ENCODE data around the gene RNF149.
"Not testable (repeated sequence)": the region's sequence is repeated elsewhere in the genome, so short reads cannot be mapped to it uniquely, and the experiment has no call there.

The RNF149 gene

DNA sequence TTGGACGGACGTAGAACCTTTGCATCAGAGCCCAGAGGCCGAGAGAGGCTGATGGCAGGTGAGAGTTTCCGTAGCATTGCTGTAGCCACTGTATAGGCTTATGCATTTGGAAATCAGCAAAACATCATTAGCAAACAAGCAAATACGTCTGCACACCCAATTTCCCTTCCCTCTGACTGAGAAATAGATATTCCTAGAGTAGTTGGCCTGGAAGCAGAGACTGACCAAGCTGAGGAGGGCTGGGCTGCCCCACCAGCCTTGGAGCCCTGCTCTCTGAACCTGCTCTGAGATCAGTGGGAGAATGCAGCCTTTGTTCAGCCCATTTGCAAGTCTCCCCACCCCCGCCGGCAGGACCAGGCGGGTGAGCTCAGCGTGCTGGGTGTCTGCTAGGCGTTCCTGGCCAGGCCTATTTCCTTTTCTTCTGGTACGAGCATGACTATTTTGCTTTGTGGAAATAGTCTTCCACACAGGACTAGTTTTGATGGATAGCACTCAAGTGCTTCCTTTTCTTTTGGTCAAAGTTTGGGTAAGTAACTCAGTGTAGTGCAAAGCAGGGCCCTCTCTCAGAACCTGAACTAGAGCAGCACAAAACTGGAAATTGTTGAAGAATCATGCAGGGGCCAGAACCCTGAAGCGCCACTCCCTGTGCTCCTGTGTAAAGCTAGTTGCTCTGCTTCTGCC is 21.9 kb upstream of the RNF149 start:
- DNase-seq: peak; percentile 15

DNA sequence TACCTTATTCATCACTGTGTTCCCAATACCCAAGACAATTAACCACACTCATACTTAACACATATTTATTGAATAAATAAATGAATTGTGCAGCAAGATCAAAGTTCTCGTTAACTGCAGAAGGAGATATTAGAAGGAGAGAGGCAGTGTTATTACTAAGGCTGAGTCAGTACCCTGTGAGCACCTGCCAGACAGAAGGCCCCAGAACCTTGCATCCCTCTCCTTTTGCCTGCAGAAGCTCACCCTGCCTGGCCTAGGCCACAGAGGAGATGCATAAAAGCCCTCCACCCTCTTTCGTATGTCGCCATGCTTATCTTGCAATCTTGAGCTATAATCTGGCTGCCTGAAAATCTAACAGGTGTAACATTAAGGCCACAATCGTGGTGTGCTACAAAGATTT is 20.5 kb upstream of the RNF149 start:
- no peak for DNase-seq

DNA sequence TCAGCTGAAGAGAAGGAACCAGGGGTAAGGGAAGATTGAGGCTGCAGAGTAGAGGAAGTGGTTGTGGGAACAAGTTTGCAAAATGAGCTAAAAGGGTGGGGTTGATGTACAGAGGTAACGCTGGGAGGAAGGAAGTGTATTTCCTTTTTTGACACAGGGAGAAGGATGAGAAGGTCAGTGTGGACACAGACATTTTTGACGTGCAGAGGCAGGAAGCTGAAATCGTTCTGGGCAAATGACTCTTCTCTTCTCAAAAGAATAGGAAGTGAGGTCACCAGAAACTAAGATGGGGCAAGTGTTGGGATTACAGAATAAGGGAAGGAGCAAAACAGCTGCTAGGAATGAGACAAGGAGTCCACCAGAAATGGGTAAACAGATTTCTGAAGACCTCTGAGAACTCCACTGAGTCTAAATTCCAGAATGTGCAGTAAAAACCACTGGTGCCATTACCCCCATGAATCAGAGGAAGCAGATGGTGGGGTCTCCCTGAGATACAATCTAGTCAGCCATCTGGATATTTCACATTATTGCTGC is 20.0 kb upstream of the RNF149 start:
- peak; percentile 85 for DNase-seq

DNA sequence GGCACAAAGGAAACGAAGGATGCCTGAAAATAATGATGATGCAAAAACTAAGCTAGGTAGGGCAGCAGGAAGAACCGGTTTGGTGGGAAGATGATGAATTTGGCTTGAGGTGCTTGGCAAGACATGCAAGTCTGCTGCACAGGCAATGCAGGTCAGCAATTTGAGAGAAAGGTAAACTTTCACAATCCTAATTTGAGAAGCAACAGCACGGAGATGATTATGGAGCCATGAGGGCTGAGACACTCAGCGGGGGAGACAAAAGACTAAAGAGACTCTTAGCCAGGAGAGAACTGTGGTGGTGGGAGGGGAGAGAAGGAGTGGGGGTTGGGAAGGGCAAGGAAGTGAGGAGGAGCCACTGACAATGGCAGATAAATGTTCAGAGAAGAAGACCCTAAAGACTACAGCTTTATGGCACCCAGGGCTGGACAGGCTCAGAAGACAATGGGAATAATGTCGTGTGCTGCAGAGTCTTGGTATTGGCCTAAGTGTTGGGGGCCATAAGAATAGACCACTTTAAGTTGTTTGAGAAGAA is 19.4 kb upstream of the RNF149 start:
- no peak for DNase-seq

DNA sequence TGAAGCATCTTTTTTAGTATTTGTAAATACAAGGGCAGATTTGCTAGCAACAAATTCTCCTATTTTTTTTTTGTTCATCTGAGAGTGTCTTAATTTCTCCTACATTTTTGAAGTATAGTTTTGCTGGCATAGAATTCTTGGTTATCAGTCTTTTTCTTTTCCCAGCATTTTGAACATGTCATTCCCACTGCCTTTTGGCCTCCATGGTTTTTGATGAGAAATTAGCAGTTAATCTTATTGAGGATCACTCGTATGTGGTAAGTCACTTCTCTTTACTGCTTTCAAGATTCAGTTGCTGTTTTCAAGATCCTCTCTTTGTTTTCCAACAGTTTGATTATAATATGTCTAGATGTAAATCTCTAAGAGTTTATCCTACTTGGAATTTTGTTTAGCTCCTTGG is 16.9 kb upstream of the RNF149 start:
- no peak for DNase-seq

DNA sequence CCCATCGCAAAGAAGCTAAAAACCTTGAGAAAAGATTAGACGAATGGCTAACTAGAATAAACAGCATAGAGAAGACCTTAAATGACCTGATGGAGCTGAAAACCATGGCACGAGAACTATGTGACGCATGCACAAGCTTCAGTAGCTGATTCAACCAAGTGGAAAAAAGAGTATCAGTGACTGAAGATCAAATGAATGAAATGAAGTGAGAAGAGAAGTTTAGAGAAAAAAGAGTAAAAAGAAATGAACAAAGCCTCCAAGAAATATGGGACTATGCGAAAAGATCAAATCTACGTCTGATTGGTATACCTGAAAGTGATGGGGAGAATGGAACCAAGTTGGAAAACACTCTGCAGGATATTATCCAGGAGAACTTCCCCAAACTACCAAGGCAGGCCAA is 8.1 kb upstream of the RNF149 start:
- DNase-seq: not testable (repeated sequence)

DNA sequence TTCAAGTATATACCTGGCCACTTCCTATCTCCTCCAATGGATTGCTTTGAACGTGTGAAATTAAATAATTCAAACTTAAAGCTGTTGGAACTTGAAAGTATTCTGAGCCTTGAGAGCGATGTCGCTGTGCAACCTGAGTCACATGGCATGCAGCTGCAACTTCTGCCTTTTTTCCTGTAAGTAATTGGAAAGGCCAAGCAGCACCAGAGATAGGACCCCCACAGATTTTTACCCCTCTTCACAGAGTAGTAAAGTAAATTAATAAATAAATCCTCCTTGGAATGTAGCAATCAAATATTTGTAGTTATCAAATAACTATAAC is 3.2 kb upstream of the RNF149 start:
- DNase-seq: no peak

DNA sequence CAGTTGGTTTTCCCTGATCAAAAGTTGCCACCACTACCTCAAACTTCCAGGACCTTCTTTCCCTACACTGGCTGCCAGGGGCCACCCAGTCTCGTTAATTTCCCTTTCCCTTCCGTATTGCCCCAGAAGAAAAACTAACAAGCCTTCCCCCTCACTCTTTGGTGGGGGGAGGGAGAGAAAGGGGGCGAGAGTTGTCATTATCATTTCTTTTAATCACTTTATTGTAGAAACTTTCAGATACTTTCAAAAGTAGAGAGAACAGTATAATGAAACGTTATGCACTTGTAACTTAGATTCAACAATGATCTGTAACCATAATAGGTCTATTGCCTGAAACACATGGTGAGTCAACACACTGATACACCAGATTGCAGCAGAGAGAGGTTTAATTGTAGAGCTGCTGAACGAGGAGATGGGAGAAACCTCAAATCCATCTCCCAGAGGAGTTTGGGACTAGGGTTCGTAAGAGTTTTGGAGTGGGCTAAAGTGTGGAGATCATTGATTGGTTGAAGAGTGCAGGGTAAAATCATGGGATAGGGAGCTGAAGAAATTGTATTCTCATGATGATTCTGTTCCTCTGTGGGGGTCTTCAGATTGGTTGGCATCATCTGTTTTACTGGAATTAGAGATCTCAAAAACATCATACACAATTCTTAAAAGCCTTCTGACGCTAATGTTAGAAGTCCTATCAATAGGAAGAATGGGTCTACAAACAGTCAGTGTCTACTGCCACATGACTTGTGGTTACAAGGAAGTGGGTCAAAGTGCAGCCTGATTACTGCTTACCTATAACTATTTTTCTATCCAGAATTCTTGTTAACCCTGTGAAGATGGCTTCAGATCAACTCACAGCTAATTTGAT is 2.6 kb upstream of the RNF149 start:
- no peak for DNase-seq

DNA sequence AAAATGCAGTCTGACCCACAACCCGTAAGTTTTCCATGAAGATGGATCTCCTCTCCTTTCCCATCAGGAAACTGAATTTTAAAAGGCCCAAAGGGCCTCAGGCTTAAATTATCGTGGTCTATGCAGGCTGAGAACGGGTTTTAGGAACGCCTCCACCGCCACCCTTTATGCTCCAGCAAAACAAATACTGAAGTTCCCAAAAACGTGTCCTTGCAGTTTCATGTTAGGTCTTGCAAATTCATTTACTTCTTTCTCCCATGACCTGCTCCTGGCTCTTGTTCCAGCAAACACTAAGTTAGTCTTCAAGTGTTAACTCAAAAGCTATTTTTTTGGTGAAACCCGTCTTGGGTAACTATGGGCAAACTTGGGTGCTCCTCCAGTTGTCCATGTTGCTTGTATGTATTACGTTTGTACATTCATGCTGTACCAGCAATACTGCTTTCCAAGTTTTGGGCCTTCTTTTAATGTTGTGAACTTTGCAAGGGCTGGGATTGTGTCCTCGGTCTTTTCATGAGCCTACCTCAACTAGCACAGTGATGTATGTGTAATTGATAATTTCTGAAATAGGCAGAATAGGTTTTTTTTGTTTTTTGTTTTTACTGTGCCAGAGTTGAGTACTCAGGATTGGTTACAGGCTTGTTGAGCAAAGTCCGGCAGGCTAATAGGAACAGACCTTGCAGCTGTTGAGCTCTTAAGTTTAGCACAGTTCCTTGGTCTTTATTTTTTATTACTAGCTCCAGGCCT is 1.8 kb upstream of the RNF149 start:
- DNase-seq: no peak

DNA sequence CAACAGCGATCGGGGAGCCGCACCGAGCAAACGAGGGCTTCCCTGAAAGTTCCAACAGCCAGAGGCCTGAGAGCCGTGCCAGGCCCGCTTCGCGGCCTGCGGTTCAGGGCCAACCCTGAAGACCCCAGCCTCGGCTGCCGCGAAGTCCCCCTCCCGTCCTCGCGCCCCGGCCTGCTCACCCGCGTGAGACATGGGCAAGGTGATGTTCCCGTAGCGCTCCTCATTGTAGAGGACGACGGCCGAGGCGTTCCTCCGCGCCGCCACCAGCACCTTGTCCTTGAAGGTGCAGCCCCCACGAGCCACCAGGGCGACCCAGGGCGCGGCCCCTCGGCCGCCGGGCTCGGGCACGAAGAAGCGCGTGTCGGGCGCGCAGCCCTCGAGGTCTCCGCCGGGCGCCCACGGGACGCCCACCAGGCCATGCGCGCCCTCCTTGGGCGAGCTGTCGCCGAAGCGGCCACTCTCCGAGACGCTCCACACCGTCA is 510 bp downstream of the RNF149 start:
- DNase-seq: peak; percentile 42

DNA sequence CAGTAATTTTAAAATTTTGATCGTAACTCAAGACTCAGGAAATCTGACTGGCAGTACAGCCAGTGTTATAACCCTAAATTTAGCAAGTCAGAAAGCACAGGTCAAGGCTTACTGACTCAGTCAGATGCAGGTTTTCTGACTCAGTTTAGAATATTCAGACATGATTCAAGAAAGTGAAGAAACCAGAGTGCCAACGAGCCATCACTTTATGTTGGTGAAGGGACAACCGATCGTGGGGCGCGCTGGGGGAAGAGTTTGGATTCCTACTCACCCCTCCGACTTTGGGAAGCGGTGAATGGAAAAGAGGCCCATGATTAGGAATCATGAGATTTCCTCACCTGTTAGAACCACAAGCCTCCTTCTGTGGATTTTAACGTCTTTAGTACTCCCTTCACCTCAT is 998 bp downstream of the RNF149 start:
- DNase-seq: peak; percentile 60

DNA sequence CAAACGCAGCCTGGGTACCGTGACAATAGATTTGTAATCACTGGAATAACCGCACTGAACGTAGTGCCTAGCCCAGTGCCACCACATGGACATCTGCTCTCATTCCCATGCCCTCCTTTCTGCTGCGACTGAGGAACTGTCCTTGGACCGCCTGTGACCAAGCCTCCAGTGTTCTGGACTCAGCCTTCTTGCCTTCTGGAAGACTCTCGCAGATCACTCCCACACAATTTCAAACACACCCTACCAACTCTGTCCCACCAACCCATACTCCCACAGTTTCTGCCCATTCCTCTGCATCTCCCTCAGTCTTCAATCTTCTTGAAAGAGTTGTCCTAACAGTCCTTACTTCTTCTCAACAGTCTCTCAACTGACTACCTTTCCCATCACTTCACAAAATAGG is 2.1 kb downstream of the RNF149 start:
- peak; percentile 40 for DNase-seq

DNA sequence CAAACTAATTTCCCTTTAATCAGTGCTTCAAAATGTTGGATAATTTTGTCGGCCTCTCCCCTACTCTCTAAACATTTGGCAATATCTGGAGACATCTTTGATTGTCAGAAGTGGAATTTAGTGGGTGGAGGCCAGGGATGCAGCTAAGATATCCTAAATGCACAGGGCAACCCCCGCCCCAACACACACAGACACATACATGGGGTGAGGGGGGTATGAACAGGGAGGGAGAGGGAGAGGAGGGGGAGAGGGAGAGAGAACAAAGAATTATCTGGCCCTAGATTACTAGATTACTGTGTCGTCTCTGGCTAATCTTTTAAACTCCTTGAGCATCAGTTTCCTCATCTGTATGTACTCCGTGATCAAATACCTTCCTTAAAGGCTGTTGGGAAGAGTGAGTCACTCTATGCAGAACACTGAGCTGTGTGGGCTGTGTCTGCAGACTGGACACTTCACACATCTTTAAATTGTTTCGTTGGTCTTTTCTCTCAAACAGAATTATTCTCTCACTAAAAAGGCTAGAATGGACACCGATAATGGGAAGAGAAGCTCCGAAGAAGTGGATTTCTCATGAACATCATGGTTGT is 2.9 kb downstream of the RNF149 start:
- DNase-seq: peak; percentile 43

DNA sequence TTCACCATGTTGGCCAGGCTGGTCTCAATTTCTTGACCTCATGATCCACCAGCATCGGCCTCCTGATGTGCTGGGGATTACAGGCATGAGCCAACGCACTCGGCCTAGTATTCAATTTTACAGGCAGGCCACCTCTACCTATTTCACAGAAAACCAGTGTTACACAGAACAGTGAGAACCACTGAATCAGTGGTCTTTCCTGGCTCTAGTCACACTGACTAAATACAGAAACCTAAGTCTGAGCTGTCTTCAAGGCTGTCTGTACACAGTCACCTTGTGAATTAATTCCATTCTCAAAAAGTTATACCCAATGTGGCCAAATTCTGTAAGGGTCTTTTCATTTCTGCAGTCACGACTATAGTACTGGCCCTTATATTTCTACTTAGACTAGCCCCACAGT is 3.5 kb downstream of the RNF149 start:
- peak; percentile 58 for DNase-seq

DNA sequence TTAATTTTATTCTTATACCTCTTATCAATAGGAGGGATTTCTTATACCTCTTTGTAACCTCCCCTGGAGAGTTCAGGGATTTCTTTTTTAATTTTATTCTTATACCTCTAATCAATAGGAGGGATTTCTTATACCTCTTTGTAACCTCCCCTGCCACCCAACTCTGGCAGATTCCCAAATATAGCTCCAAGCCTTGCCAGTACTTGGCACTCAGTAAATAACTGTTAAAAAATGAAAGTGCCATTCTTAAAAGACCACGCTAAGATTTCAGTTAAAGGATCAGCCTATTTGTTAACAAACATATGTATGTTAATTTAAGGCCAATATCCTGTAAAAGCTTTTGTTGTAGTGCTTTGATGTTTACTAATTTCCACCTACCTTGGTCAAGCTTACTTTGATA is 4.8 kb downstream of the RNF149 start:
- no peak for DNase-seq

DNA sequence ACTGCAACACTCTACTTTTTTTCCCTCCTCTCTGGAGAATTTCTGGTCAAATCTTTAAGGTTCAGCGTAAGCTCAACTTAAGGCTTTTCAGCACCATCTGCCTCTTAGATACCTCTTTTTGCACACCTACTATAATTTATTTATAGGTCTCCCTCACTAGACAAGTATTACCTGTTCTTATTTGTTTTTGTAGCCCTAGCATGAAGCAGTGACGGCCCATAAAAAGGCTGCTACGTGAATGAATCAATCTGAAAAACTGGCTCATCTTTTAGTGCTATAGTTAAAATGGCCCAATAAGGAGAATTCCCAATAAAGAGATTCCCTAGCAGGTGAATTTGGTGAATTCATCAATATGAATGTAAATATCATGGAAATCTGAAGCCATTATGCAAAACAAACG is 6.5 kb downstream of the RNF149 start:
- no peak for DNase-seq

DNA sequence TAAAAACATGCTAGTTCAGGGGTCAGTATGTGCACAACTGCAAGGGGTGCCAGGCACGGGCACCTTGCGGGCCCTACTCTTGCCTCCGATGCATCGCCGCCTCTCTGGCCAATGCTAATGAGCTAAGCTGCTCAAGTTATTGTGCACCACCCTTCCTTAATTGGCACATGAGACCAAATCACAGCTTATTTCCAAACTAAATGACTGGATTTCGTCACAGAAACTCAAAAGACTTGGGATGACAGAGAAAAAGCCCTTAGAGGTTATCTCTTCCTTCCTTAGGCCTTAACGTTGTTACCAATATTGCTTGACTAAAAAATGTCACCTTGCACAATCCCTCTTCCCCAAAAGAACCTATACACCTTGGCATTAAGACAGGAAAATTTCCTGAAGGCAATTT is 7.7 kb downstream of the RNF149 start:
- no peak for DNase-seq

DNA sequence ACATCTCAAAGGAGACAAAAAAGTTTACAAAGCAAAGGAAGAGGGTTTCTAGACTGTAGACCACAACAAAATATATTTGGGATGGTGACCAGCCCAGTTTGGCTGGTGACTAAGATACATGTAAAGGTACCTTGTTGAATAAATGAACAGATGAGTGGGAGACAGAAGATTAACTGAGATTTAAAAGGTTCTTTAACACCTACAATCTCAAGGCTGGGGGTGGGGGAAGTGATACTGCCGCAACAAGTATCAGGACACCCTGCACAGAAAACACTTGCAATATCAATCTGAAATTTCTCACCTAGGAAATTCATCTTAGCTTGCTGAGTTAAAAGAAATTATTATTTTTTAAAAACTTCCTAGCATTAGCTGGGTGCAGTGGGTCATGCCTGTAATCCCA is 8.3 kb downstream of the RNF149 start:
- DNase-seq: no peak

DNA sequence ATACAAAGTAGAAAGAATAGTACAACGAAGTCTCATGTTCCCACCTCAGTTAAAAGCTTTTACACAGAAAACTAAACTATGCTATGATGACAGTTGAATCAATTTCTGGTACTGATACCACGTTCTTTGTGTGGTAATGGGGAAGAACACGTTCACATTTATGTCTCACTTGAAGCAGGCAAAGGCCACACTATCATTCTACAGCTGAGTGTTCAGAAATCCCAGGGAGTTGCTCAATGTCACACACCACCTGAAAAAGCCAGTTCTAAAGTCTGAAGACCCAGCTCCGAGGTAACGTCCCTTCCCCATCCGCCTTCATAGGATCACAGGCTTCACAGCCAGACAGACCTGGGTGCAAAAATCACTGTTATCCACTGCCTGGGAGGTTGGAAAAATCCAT is 8.9 kb downstream of the RNF149 start:
- DNase-seq: no peak

DNA sequence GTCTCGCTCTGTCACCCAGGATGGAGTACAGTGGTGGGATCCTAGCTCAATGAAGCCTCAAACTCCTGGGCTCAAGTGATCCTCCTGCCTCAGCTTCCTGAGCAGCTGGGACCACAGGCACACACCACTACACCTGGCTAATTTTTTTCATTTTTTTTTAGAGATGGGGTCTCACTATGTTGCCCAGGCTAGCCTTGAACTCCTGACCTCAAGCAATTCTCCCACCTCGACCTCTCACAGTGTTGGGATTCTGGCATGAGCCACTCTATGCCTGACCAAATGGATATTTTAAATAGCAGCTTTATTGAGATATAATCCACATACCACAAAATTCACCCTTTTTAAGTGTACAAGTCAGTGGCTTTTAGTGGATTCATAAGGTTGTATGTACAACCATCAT is 11.1 kb downstream of the RNF149 start:
- no peak for DNase-seq

DNA sequence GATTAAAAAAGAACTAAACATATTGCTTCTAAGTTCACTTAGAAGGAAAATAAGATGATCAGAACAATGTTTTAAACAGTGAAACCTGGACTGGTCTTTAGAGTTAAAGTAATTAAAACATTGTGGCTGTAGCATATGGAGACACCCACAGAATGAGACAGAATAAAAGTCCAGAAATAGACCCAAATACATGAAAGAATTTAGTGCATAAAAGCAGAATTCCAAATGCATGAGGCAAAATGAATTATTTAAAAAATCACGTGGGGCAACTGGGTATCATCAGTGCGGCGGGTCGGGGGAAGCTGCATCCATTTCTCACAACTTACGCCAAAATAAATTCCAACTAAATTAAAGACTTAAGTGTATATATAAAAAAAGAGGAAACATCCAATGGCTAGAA is 12.1 kb downstream of the RNF149 start:
- DNase-seq: no peak

DNA sequence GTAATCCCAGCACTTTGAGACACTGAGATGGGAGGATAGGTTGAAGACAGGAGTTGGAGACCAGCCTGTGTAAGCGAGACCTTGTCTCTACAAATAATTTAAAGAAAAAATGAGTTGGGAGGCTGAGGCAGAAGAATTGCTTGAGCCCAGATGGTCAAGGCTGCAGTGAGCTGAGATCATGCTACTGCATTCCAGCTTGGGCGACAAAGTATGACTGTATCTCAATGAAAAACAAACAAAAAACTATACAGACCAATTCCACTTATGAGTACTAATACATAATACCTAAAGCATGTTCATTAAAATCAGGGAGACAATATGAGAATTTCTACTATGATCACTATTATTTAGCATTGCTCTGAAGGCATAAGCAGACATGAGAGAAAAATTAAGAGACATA is 12.6 kb downstream of the RNF149 start:
- no peak for DNase-seq

DNA sequence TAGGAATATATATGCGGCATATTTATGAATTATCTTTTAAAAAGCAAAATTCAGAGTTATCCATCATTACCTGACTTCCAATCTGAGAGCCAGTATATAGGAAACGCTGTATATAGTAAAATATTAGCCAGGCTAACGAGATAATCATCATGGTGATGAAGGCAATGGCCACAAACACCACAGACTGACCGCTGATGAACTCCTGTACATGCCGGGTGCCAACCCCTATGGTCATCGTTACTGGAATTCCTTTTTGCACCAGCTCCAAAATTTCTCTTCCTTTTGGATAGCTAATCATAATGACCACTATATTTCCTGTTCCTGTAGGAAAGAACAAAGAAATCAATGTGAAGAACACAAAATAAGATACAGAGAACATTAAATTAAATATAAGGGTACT is 13.6 kb downstream of the RNF149 start:
- DNase-seq: no peak

Data from activated CD4-positive, alpha-beta T cell treated with anti-CD3 and anti-CD28 coated beads, Interleukin-2, Interleukin-6, amounts not matched to agents 100 ng/mL and 50 ng/mL, durations not matched to agents 16 hours and 8 hours (primary cell).